K562 (cell line): Measurements from ENCODE around the gene FAM117A. TPM values are rescaled to one million over a fixed set of nuclear protein-coding genes. Genes with fewer than 3 reads are reported as not detected.

Experiments used
- CBX2 ChIP-seq: fragments of 200-600 bp; sonication (generic); IDR thresholded peaks from one replicate; pipeline ENCODE4 v1.6.1; 2012; ENCODE audit warnings: mild to moderate bottlenecking, low read length, inconsistent platforms; ENCODE audit not compliant: insufficient read depth, poor library complexity, severe bottlenecking
- CCNT2 ChIP-seq: IDR thresholded peaks from 2 replicates; pipeline ENCODE4 v1.6.1; 2011; ENCODE audit warnings: borderline replicate concordance, low read depth, mild to moderate bottlenecking, moderate library complexity, mixed read lengths, low read length; ENCODE audit not compliant: insufficient read length; ENCODE audit errors: extremely low read depth
- CHD2 ChIP-seq: IDR thresholded peaks from 2 replicates; pipeline ENCODE4 v1.6.1; 2011; ENCODE audit warnings: low read depth, low read length
- EWSR1 ChIP-seq: fragments of 450-650 bp; IDR thresholded peaks from 2 replicates; pipeline ENCODE4 v1.6.1; 2018; ENCODE audit warnings: borderline replicate concordance, mild to moderate bottlenecking, low read depth, moderate library complexity; ENCODE audit not compliant: partially characterized antibody
- FOXJ2 ChIP-seq: fragments of 200-800 bp; sonication (Bioruptor generic); IDR thresholded peaks from 2 replicates; pipeline ENCODE4 v1.6.1; 2016; ENCODE audit warnings: missing genetic modification characterization, missing compliant biosample characterization
- GATAD2B ChIP-seq: fragments of 450-650 bp; IDR thresholded peaks from 2 replicates; pipeline ENCODE4 v1.6.1; 2017; ENCODE audit warnings: mild to moderate bottlenecking, borderline replicate concordance
- MCM7 ChIP-seq, 2 experiments: fragments of 450-650 bp; IDR thresholded peaks; 2 replicates each; pipeline ENCODE4 v1.6.1; 2016 to 2018
- MEF2D ChIP-seq: conservative IDR thresholded peaks from 2 replicates; pipeline ENCODE4 v1.6.1; 2016; ENCODE audit warnings: low read depth, missing genetic modification characterization, missing compliant biosample characterization
- MTF1 ChIP-seq: fragments of 250-450 bp; sonication (Bioruptor Pico); IDR thresholded peaks from 2 replicates; pipeline ENCODE4 v1.9.0; 2021; ENCODE audit warnings: moderate library complexity, mild to moderate bottlenecking, inconsistent platforms, borderline replicate concordance
- RCOR1 ChIP-seq, 2 experiments: IDR thresholded peaks; 2 replicates each; pipeline ENCODE4 v1.6.1; 2012; ENCODE audit warnings: low read depth in 2 of 2, low read length in 2 of 2, borderline replicate concordance in 1 of 2, improper control_type of control experiment in 1 of 2
- SMAD3 ChIP-seq: fragments of 450-650 bp; formaldehyde crosslinking; conservative IDR thresholded peaks from 2 replicates; pipeline ENCODE4 v1.4.0; 2020; ENCODE audit warnings: mild to moderate bottlenecking
- TEAD4 ChIP-seq, 2 experiments: sonication (generic) in 1 of 2; formaldehyde crosslinking in 1 of 2; IDR thresholded peaks; 2 replicates each; pipeline versions ENCODE4 v1.6.1 to v1.8.0; 2012 to 2022; ENCODE audit warnings: borderline replicate concordance in 1 of 2, inconsistent platforms in 1 of 2, low read length in 1 of 2, mild to moderate bottlenecking in 1 of 2, missing genetic modification reagents in 1 of 2
- THAP7 ChIP-seq: fragments of 250-450 bp; sonication (Bioruptor Pico); IDR thresholded peaks from 2 replicates; pipeline ENCODE4 v1.5.0; 2021
- ZNF165 ChIP-seq: fragments of 250-450 bp; sonication (Bioruptor Pico); IDR thresholded peaks from 2 replicates; pipeline ENCODE4 v1.4.0; 2020; ENCODE audit warnings: borderline replicate concordance
- polyA plus RNA-seq, 8 experiments: library from polyadenylated mRNA; depleted of rRNA in 4 of 8; stranded (reverse) in 5 of 8; unstranded in 3 of 8; fragments of >200 nt; fragmentation: Nextera tagmentation in 2 of 8; fragmentation: Illumina TruSeq in 1 of 8; extraction: Ambion mirVana in 2 of 8; extraction: Trizol in 1 of 8; gene quantifications; 2 replicates each; pipeline versions ENCODE4 v1.2.1 to v1.2.3, GENCODE V29; 2011 to 2014; ENCODE audit warnings: inconsistent platforms in 1 of 8, missing spikeins in 1 of 8
- total RNA-seq, 7 experiments: library from RNA; depleted of rRNA in 6 of 7; stranded (reverse); fragments of >200 nt in 6 of 7; fragmentation: Illumina TruSeq in 2 of 7; extraction: Trizol in 2 of 7; gene quantifications; 2 replicates each; pipeline versions ENCODE4 v1.2.1 to v1.2.3, GENCODE V29; 2011 to 2021; ENCODE audit warnings: low replicate concordance in 1 of 7
- TF ChIP-seq, protein P1 (sequence below), 2 experiments: fragments of 250-450 bp in 1 of 2; fragments of 450-650 bp in 1 of 2; sonication (Bioruptor Pico) in 1 of 2; IDR thresholded peaks; 2 replicates each; pipeline versions ENCODE4 v1.6.1 to v1.8.0; 2016 to 2021; ENCODE audit warnings: mild to moderate bottlenecking in 2 of 2, moderate library complexity in 2 of 2, missing compliant biosample characterization in 1 of 2, missing genetic modification characterization in 1 of 2
- TF ChIP-seq, protein P2 (sequence below): fragments of 450-650 bp; formaldehyde crosslinking; IDR thresholded peaks from 2 replicates; pipeline ENCODE4 v1.4.0; 2020; ENCODE audit warnings: mild to moderate bottlenecking, moderate library complexity
- TF ChIP-seq, protein P3 (sequence below): fragments of 450-650 bp; IDR thresholded peaks from 2 replicates; pipeline ENCODE4 v1.7.0; 2016; ENCODE audit warnings: borderline replicate concordance
- TF ChIP-seq, protein P4 (sequence below), 2 experiments: IDR thresholded peaks; 2 replicates each; pipeline ENCODE4 v1.6.1; 2012; ENCODE audit warnings: improper control_type of control experiment in 2 of 2, low read depth in 2 of 2, low read length in 2 of 2, borderline replicate concordance in 1 of 2

FAM117A gene
- total and polyA plus RNA-seq, 9 of the 15 experiments (the other 6 are each of a cell fraction or from before 2014, with no cell fraction given): 3.1 to 79.7 (median 36.6) TPM

DNA sequence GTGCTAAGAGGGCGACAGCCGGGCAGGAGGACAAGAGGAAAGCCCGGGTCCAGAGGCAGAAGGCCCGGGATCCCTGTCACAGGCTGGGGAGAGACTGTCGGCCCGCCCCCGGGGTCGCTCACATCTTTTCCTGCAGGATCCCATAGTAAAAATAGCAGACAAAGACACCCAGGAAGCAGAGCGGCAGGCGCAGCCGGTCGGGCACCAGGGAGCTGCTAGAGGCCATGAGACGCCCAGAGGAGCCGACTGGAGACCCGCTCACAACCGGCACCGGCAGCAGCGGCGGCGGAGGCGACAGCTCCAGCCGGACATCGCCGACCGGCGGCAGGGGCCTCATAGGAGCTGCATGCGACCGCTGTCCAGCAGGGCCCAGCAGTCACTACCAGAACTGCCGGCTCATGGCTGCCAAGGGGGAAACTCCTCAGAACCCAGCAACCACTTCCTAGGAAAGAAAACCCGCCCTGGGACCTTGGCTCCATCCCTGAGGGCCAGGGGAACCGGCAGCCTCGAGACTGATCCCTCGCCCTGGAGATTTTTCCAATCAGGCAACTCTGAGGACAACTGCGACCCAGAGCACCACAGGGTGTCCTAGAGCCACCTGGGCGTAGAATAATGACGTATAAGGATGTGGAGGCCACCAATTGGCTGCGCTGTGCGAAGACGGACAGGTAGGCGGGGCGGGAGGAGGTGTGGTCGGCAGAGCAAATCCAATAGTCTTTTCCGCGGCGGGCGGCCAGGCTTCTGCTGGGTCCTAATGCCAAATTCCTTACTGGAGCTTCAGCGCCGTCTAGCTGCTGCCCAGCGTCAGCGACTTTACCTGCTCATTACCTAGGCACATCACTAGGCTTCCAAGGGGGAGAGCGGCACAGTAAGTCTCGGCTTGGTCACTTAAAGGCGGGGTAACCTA lies 56.1 kb downstream of the FAM117A start, which contains the start of gene SLC35B1 (continued):
- TF ChIP-seq, protein P1, sequence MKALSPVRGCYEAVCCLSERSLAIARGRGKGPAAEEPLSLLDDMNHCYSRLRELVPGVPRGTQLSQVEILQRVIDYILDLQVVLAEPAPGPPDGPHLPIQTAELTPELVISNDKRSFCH (CRISPR knock-in tag; IDR thresholded peaks at IDR 0.05): no peak
- TF ChIP-seq, protein P1 (tag; IDR thresholded peaks at IDR 0.05): peak; percentile 57; the same call in 1 of the 2 replicates
- peak; percentile 57 to 82 for TF ChIP-seq RCOR1 (IDR thresholded peaks at IDR 0.05; ENCODE audit: borderline replicate concordance in 1 of 2, low read depth in 2 of 2, low read length in 2 of 2)
- TF ChIP-seq, protein P2, sequence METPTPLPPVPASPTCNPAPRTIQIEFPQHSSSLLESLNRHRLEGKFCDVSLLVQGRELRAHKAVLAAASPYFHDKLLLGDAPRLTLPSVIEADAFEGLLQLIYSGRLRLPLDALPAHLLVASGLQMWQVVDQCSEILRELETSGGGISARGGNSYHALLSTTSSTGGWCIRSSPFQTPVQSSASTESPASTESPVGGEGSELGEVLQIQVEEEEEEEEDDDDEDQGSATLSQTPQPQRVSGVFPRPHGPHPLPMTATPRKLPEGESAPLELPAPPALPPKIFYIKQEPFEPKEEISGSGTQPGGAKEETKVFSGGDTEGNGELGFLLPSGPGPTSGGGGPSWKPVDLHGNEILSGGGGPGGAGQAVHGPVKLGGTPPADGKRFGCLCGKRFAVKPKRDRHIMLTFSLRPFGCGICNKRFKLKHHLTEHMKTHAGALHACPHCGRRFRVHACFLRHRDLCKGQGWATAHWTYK (CRISPR knock-in tag): peak; percentile 50; the same call in 1 of the 2 replicates
- no peak for TF ChIP-seq MCM7 (IDR thresholded peaks at IDR 0.05)
- peak; percentile 80 for TF ChIP-seq TEAD4 (IDR thresholded peaks at IDR 0.05; ENCODE audit: low read length)
- TF ChIP-seq TEAD4 (CRISPR knock-in tag; IDR thresholded peaks at IDR 0.05; ENCODE audit: borderline replicate concordance): no peak
- TF ChIP-seq CBX2: no peak
- no peak for TF ChIP-seq FOXJ2 (tag)
- peak; percentile 53; the same call in 1 of the 2 replicates for TF ChIP-seq SMAD3 (CRISPR knock-in tag)
- no peak for TF ChIP-seq THAP7 (CRISPR knock-in tag)
- TF ChIP-seq EWSR1: no peak
- no peak for TF ChIP-seq MEF2D
- no peak; the same call in 1 of the 2 replicates for TF ChIP-seq CHD2
- TF ChIP-seq GATAD2B: no peak; the same call in 1 of the 2 replicates
- TF ChIP-seq CCNT2: peak; percentile 57
- TF ChIP-seq, protein P3, sequence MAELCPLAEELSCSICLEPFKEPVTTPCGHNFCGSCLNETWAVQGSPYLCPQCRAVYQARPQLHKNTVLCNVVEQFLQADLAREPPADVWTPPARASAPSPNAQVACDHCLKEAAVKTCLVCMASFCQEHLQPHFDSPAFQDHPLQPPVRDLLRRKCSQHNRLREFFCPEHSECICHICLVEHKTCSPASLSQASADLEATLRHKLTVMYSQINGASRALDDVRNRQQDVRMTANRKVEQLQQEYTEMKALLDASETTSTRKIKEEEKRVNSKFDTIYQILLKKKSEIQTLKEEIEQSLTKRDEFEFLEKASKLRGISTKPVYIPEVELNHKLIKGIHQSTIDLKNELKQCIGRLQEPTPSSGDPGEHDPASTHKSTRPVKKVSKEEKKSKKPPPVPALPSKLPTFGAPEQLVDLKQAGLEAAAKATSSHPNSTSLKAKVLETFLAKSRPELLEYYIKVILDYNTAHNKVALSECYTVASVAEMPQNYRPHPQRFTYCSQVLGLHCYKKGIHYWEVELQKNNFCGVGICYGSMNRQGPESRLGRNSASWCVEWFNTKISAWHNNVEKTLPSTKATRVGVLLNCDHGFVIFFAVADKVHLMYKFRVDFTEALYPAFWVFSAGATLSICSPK: no peak
- TF ChIP-seq ZNF165 (CRISPR knock-in tag): no peak
- no peak for TF ChIP-seq MTF1 (CRISPR knock-in tag)
- TF ChIP-seq, protein P4, sequence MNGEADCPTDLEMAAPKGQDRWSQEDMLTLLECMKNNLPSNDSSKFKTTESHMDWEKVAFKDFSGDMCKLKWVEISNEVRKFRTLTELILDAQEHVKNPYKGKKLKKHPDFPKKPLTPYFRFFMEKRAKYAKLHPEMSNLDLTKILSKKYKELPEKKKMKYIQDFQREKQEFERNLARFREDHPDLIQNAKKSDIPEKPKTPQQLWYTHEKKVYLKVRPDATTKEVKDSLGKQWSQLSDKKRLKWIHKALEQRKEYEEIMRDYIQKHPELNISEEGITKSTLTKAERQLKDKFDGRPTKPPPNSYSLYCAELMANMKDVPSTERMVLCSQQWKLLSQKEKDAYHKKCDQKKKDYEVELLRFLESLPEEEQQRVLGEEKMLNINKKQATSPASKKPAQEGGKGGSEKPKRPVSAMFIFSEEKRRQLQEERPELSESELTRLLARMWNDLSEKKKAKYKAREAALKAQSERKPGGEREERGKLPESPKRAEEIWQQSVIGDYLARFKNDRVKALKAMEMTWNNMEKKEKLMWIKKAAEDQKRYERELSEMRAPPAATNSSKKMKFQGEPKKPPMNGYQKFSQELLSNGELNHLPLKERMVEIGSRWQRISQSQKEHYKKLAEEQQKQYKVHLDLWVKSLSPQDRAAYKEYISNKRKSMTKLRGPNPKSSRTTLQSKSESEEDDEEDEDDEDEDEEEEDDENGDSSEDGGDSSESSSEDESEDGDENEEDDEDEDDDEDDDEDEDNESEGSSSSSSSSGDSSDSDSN (IDR thresholded peaks at IDR 0.05; ENCODE audit: borderline replicate concordance in 1 of 2, low read depth in 2 of 2, low read length in 2 of 2): 0 out of 4 replicates have a peak, but pooled peaks of 1 of the 2 experiments have one; percentile 49
